Aorta (tissue), 5 donors: ENCODE results near the gene PALMD. TPM values are rescaled to one million over a fixed set of nuclear protein-coding genes. Genes with fewer than 3 reads are reported as not detected.

Experiments used
- ATAC-seq: fragments of 200-7000 bp; cut with Tn5 transposase; one replicate; pipeline ENCODE4 v1.9.1; 2022; ENCODE audit warnings: moderate library complexity; ENCODE audit not compliant: low FRiP score
- DNase-seq, 2 donors: peaks; one replicate each; pipeline ENCODE4 v3.0.0-alpha.2; 2020
- H3K27ac ChIP-seq, 2 donors: one replicate each; pipeline ENCODE4 v1.5.1; 2013; ENCODE audit warnings: low read length in 2 of 2, mild to moderate bottlenecking in 2 of 2, moderate library complexity in 2 of 2, control low read depth in 1 of 2, inconsistent platforms in 1 of 2, low read depth in 1 of 2
- H3K27me3 ChIP-seq, 2 donors: one replicate each; pipeline ENCODE4 v1.6.1; 2013; ENCODE audit warnings: control low read depth in 1 of 2, low read length in 1 of 2, mild to moderate bottlenecking in 1 of 2, moderate library complexity in 1 of 2; ENCODE audit not compliant: insufficient read depth in 2 of 2, control insufficient read depth in 1 of 2
- H3K36me3 ChIP-seq, 2 donors: one replicate each; pipeline ENCODE4 v1.6.1; 2013; ENCODE audit warnings: control low read depth in 1 of 2, low read length in 1 of 2, mild to moderate bottlenecking in 1 of 2; ENCODE audit not compliant: insufficient read depth in 2 of 2, control insufficient read depth in 1 of 2
- H3K4me1 ChIP-seq, 2 donors: one replicate each; pipeline ENCODE4 v1.6.1; 2013; ENCODE audit warnings: low read length in 2 of 2, control low read depth in 1 of 2, mild to moderate bottlenecking in 1 of 2, moderate library complexity in 1 of 2; ENCODE audit not compliant: insufficient read depth in 2 of 2, control insufficient read depth in 1 of 2
- H3K4me3 ChIP-seq, 2 donors: one replicate each; pipeline ENCODE4 v1.5.1; 2013; ENCODE audit warnings: low read length in 2 of 2, control low read depth in 1 of 2, mild to moderate bottlenecking in 1 of 2
- H3K9me3 ChIP-seq: one replicate; pipeline ENCODE4 v1.6.1; 2013; ENCODE audit warnings: mild to moderate bottlenecking, low read length; ENCODE audit not compliant: control insufficient read depth
- WGBS, 2 donors: extraction: QIAGEN DNeasy Blood & Tissue Kit; methylation state at CpG; one replicate each; pipeline ENCODE4 v1.1.7; 2013; 5-methylcytosine and 5-hydroxymethylcytosine counted together
- intact Hi-C, 2 donors: fragments of 100-400 bp; cut with DNase I; formaldehyde crosslinking; loops; one replicate each; pipeline versions ENCODE4 v1.14.2 to v1.15.0; 2022
- polyA plus RNA-seq, 2 donors: library from polyadenylated mRNA; stranded (reverse); fragments of 200-250 nt; gene quantifications; one replicate each; pipeline ENCODE4 v1.2.3, GENCODE V29; 2013
- total RNA-seq, 2 donors: library from RNA; stranded (reverse); fragmentation: NEBNext Ultra II Directional; extraction: Animal tissue kit (Norgen Biotek cat#: 25700); gene quantifications; one replicate each; pipeline ENCODE4 v1.2.1, GENCODE V29; 2021
- donor health status: healthy with polysubstance abuse.
- donor health status: Bipolar disorder and iron deficiency.
- donor health status: DM: no; HTN: no; CAD: no.
- donor health status: DM: no; HTN: no; CAD: no.
- donor health status: DM: yes; HTN: yes; CAD: no.

PALMD gene
- total and polyA plus RNA-seq, 4 donors = 2.7 to 40.0 (median 15.3) TPM

DNA sequence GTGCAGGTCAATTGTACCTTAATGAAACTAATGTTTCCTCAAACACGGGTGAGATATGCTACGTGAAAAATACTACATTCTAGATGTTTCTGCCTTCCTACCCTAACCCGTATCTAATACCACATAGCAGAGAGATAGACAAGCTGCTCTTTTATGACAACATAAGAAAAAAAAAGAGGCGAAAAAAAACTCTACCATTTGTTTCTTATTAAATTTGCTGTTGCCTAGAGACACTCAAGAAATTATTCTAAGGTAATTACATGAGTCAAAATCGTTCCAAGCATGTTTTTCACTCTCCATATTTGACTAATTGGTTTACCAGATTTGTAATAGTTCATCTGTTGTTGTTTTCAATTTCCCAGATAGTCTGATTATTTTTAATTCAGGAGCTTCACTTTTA is 27.4 kb downstream of the PALMD start:
- Histone ChIP-seq H3K27ac (no peak overlapping the region), H3K4me1 (no peaks in the 10 kb centered on the region), H3K4me3 (no peak overlapping the region), H3K9me3 (no peaks in the 10 kb centered on the region), H3K36me3 (no peaks in the 10 kb centered on the region), H3K27me3 (no peaks in the 10 kb centered on the region)
- DNase-seq (no peak), ATAC-seq (no peak)
- intact Hi-C loops = no loop called here
- 81 to 90% methylated on average over 4 of the region's 5 CpGs for WGBS, 2 donors

DNA sequence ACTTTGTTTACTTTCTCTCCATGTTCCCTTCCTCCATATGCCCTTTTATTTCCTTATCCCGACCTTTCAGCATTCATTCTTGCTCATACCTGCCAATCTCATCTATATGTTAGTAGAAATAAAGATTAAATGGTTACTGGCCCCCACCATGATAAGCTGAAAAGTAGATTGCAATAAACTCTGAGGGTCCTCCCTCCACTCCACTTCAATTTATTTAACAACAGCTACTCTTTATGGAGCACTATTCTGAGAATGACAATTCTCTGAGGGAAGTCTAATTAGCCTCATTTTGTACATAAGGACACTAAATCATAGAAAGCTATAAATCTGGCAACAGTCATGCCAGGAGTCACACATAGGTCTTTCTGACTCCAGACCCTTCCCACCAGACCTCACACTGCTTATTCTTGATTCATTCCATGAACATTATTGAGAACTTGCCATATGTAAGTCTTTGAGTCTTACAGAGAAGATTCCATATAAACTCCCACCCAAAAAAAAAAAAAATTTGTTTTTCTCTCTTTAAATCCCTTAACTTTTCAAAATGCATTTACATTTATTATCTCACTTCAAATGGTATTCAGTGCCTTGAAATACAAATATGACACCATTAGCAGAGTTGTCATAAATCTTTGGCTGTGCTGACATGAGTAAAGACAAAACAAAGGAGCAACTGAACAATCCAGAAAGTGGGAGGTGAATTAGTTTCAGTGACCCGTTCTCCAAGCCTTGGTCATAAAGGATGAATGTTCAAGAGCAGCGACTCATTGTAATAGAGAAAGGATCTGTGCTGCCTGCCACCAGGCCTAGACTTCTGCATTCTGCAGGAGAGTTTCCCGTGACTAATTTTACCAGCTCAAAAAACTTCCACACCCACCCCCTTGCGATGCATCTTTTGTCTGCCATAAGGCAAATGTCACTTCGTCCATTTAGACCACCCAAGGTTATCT is 28.5 kb downstream of the PALMD start:
- Histone ChIP-seq H3K9me3 (no peaks in the 10 kb centered on the region), H3K27ac (no peak overlapping the region), H3K4me1 (no peaks in the 10 kb centered on the region), H3K4me3 (no peak overlapping the region), H3K27me3 (no peaks in the 10 kb centered on the region), H3K36me3 (no peaks in the 10 kb centered on the region)
- intact Hi-C loops = no loop called here
- DNase-seq = no peak
- 40 to 53% methylated on average over 6 of the region's 6 CpGs for WGBS, 2 donors
- no peak for ATAC-seq

DNA sequence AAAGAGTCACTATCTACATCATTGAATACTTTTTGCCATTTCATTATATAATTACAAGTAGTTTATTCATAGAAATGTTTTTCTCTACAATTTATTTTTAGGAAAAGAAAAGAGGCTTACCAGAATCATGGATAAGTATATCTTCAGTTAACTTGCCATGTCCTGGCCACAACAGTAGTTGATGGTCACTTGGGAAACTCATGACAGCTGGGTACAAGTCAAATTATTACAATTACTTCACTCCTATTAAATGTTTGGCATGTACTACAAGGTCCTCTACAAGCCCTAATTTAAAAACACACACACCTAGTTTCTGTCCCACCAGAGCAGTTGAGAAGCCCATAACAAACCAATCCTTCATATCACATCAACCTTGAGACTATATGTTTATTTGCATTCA is 29.4 kb downstream of the PALMD start:
- intact Hi-C loops = no loop called here
- H3K4me3 ChIP-seq = no peak overlapping the region
- DNase-seq (no peak), ATAC-seq (no peak)
- H3K27me3 ChIP-seq = no peaks in the 10 kb centered on the region
- H3K27ac ChIP-seq = no peak overlapping the region
- no peaks in the 10 kb centered on the region for H3K36me3 ChIP-seq
- no peaks in the 10 kb centered on the region for H3K4me1 ChIP-seq
- no peaks in the 10 kb centered on the region for H3K9me3 ChIP-seq

DNA sequence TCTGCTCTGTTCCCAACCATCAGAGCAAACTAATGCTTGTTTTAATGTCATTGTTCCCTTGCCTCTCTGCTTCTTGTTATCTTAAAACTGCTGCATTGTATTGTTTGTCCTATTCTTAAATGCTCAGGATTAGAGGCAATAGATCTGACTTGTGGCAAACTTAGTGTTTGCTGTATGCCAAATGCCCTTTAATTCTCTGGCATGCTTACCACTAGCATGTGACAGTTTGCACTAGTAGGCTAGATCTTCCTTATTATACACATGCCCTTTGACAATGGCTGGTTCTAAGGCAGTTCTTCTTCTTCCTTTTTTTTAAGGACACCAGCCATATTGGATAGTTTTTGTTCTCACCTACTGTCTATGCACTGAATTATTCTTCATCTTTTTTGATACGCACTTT is 30.1 kb downstream of the PALMD start:
- no peak for ATAC-seq

DNA sequence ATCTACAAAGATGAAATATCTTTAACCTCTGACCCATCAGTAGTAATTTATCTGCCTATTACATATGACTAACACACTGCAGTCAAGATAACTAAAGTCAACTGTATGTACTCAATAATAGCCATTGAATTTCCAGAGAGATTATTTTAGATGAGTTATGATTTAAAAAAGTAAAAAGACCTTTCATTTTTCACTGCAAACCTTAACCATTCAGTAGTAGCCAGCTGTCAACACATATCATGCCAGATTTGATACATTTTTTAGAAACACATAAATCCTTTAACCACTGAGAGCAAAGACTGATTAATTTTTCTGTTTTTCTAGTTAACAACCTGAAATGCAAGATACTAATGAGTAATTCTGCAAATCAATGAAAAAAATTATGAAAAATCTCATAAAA is 31.0 kb downstream of the PALMD start:
- Histone ChIP-seq H3K27ac (no peak overlapping the region), H3K36me3 (no peaks in the 10 kb centered on the region), H3K9me3 (no peaks in the 10 kb centered on the region)

More for the DNA sequence above, 30.1 kb downstream of the PALMD start:
- no peak overlapping the region for H3K27ac ChIP-seq
- no peaks in the 10 kb centered on the region for H3K27me3 ChIP-seq
- intact Hi-C loops = no loop called here
- H3K4me1 ChIP-seq = no peaks in the 10 kb centered on the region
- no peaks in the 10 kb centered on the region for H3K9me3 ChIP-seq
- WGBS, 2 donors = 97 to 98% methylated on average over 1 of the region's 1 CpG
- no peak for DNase-seq
- H3K36me3 ChIP-seq = no peaks in the 10 kb centered on the region
- no peak overlapping the region for H3K4me3 ChIP-seq

DNA sequence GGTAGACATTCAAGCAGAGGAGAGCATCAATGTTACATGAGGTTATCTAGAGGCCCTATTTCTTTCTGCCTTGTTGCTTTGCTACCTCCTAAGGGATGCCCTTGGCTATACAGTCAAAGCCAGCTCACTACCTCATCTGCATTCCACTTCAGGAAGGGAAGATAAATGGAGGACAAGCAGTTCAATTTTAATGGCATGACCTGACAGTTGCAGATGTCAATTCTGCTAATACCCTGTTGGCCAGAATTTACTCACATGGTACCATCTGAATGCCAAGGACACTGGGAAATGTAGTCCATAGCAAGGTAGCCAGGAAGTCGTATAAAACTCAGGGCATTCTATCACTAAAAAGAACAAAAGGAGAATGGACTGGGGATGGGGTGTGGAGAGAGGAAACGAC is 31.5 kb downstream of the PALMD start:
- no peaks in the 10 kb centered on the region for H3K27me3 ChIP-seq
- no peaks in the 10 kb centered on the region for H3K9me3 ChIP-seq
- H3K4me1 ChIP-seq = no peaks in the 10 kb centered on the region
- intact Hi-C loops = no loop called here
- H3K36me3 ChIP-seq = no peaks in the 10 kb centered on the region
- WGBS, 2 donors = 76 to 80% methylated on average over 2 of the region's 2 CpGs
- H3K4me3 ChIP-seq = no peak overlapping the region
- no peak for DNase-seq
- no peak overlapping the region for H3K27ac ChIP-seq
- no peak for ATAC-seq

More for the DNA sequence above, 31.0 kb downstream of the PALMD start:
- Histone ChIP-seq H3K27me3 (no peaks in the 10 kb centered on the region), H3K4me3 (no peak overlapping the region), H3K4me1 (no peaks in the 10 kb centered on the region)
- intact Hi-C loops = no loop called here
- no peak for ATAC-seq
- DNase-seq = no peak

DNA sequence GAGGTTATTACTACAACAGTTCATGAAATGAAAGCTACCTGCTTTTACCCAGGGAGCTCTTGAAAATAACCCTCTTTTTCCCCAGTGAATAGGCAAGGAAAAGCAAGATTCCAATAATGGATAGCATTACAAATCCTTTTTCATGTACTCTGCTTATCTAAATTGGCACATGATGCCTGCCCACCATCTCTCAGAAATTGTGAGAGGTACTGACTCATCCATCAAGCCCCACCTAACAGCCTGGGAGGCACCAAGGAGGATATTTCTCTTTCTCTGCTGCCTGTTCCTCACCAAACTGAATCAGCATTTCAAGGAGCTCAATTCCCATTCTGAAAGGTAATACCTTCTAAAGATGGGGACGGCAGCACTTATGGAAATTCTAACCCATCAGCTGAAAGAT is 34.4 kb downstream of the PALMD start:
- Histone ChIP-seq H3K9me3 (no peaks in the 10 kb centered on the region), H3K27me3 (no peaks in the 10 kb centered on the region), H3K4me1 (no peaks in the 10 kb centered on the region), H3K4me3 (no peak overlapping the region), H3K36me3 (no peaks in the 10 kb centered on the region), H3K27ac (no peak overlapping the region)
- no peak for DNase-seq
- intact Hi-C loops = no loop called here
- 57 to 65% methylated on average over 1 of the region's 1 CpG for WGBS, 2 donors
- ATAC-seq = no peak

DNA sequence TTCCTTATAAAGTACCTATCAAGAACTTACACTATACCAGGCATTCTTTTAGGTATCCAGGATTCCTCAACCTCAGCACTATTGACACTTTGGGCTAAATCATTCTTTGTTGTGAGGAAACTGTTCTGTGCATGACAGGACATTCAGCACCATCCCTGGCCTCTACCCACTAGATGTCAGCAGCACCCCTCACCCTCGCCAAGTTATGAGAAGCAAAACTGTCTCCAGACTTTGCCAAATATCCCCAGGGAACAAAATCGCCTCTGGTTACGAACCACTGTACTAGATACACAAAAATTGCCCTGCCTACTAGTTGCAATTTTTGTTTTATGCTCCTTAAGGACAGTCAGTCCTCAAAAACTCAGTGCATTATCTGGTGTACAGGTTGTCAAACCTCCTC is 35.7 kb downstream of the PALMD start:
- DNase-seq (no peak), ATAC-seq (no peak)
- Histone ChIP-seq H3K36me3 (no peaks in the 10 kb centered on the region), H3K4me1 (peaks cover 0 to 3% of the 10 kb centered on the region in 2 donors), H3K27ac (no peak overlapping the region), H3K9me3 (no peaks in the 10 kb centered on the region), H3K4me3 (no peak overlapping the region), H3K27me3 (no peaks in the 10 kb centered on the region)
- 31 to 33% methylated on average over 3 of the region's 3 CpGs for WGBS, 2 donors
- intact Hi-C loops = no loop called here

DNA sequence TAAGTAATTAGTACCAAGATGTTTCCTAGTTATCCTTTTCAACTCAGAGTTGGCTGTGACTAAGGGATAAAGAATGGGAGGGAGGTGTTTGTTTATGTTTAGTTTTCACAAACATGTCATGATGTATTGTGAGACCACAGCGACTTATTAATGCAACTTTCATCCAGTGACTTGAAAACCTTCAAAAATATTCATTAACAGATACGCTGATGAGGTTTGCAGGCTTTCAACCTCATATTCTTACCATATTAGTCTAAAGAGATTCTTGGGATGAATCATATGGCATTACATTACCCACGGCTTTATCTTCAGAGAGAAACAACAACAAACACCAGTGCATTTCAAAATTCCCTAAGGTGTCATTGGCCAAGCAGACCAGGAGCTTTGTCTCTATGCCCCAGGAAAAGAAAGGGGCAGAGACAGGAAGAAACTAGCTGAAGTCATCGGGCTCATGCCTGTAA is 36.4 kb downstream of the PALMD start:
- Histone ChIP-seq H3K4me3 (no peak overlapping the region), H3K27me3 (no peaks in the 10 kb centered on the region), H3K27ac (no peak overlapping the region), H3K36me3 (no peaks in the 10 kb centered on the region), H3K4me1 (peaks cover 0 to 3% of the 10 kb centered on the region in 2 donors), H3K9me3 (no peaks in the 10 kb centered on the region)
- ATAC-seq = no peak
- WGBS, 2 donors = 34 to 49% methylated on average over 4 of the region's 4 CpGs
- intact Hi-C loops = no loop called here
- no peak for DNase-seq
